Endothelial cell of umbilical vein (primary cell): ENCODE measurements around the gene MMP1. TPM values are rescaled to one million over a fixed set of nuclear protein-coding genes. Genes with fewer than 3 reads are reported as not detected.

ENCODE experiments used
- BruUV-seq: library from RNA; stranded (reverse); fragments of 400-500 nt; replicated peaks from 2 replicates; lab custom pipeline; 2021; lab: Mats Ljungman, UMichigan
- CTCF ChIA-PET: fragments of 300-600, 350-600 bp; sonication (Branson Sonifier 250); formaldehyde crosslinking; loops from one replicate; lab custom pipeline; 2021; ENCODE audit warnings: antibody characterized with exemption, inconsistent platforms; lab: Charles Lee
- POLR2A ChIA-PET: fragments of 300-600, 350-600 bp; sonication (Branson Sonifier 250); formaldehyde crosslinking; loops from one replicate; lab custom pipeline; 2021; ENCODE audit warnings: antibody characterized with exemption, inconsistent platforms; lab: Charles Lee
- DNase-seq: peaks from one replicate; pipeline ENCODE4 v3.0.0-alpha.2; 2011; ENCODE audit warnings: low read depth, low spot score
- FAIRE-seq: peaks from 2 replicates; lab custom pipeline; 2011; peaks lifted over from hg19 to GRCh38; lab: Jason Lieb, UNC
- H2AFZ ChIP-seq: 2 replicates; pipeline ENCODE4 v1.6.0; 2012; ENCODE audit warnings: low read depth, low read length, control low read depth, inconsistent platforms
- H3K27ac ChIP-seq: 2 replicates; pipeline ENCODE4 v1.5.1; 2011; ENCODE audit warnings: low read depth, mild to moderate bottlenecking, control low read depth, low read length, moderate library complexity; ENCODE audit not compliant: insufficient read depth
- H3K27me3 ChIP-seq, 2 experiments: 2 replicates each; pipeline versions ENCODE4 v1.6.0 to v1.6.1; 2011; ENCODE audit warnings: low read length in 2 of 2, mixed read lengths in 1 of 2; ENCODE audit not compliant: control insufficient read depth in 2 of 2, insufficient read depth in 2 of 2
- H3K36me3 ChIP-seq, 2 experiments: 2 replicates in 1 of 2; 3 replicates in 1 of 2; pipeline ENCODE4 v1.5.1; 2011; ENCODE audit warnings: low read length in 2 of 2, mild to moderate bottlenecking in 1 of 2, moderate library complexity in 1 of 2; ENCODE audit not compliant: control insufficient read depth in 2 of 2, insufficient read depth in 2 of 2; ENCODE audit errors: extremely low read depth in 1 of 2
- H3K4me1 ChIP-seq: 3 replicates; pipeline ENCODE4 v1.5.1; 2011; ENCODE audit warnings: mild to moderate bottlenecking, low read length; ENCODE audit not compliant: control insufficient read depth, insufficient read depth; ENCODE audit errors: extremely low read depth
- H3K4me2 ChIP-seq: 2 replicates; pipeline ENCODE4 v1.6.1; 2011; ENCODE audit warnings: low read length, control low read depth, mixed read lengths; ENCODE audit not compliant: insufficient read depth
- H3K4me3 ChIP-seq, 3 experiments: fragments of 200-600 bp in 1 of 3; sonication (generic), shearing (Covaris generic) in 1 of 3; replicated peaks in 1 of 3; 2 replicates each; pipeline ENCODE4 v1.5.1; 2011 to 2016; ENCODE audit warnings: control low read depth in 3 of 3, low read length in 3 of 3, mild to moderate bottlenecking in 2 of 3, inconsistent platforms in 1 of 3, low read depth in 1 of 3, moderate library complexity in 1 of 3; ENCODE audit not compliant: insufficient read depth in 1 of 3
- H3K79me2 ChIP-seq: 2 replicates; pipeline ENCODE4 v1.6.0; 2012; ENCODE audit warnings: low read length, inconsistent platforms; ENCODE audit not compliant: control insufficient read depth, insufficient read depth
- H3K9ac ChIP-seq: replicated peaks from 2 replicates; pipeline ENCODE3; 2011; ENCODE audit warnings: low read length, control low read depth; ENCODE audit not compliant: insufficient read depth; ENCODE audit errors: extremely low read depth
- H3K9me1 ChIP-seq: replicated peaks from 3 replicates; pipeline ENCODE4 v1.6.0; 2011; ENCODE audit warnings: mild to moderate bottlenecking, low read length; ENCODE audit not compliant: control insufficient read depth, insufficient read depth; ENCODE audit errors: extremely low read depth
- H3K9me3 ChIP-seq: replicated peaks from 2 replicates; pipeline ENCODE4 v1.5.1; 2012; ENCODE audit warnings: low read length, inconsistent platforms; ENCODE audit not compliant: control insufficient read depth, insufficient read depth
- H4K20me1 ChIP-seq: replicated peaks from 2 replicates; pipeline ENCODE3; 2011; ENCODE audit warnings: mild to moderate bottlenecking, low read length; ENCODE audit not compliant: control insufficient read depth, insufficient read depth; ENCODE audit errors: extremely low read depth
- EZH2 ChIP-seq: IDR thresholded peaks from 2 replicates; pipeline ENCODE4 v1.6.1; 2012; ENCODE audit warnings: borderline replicate concordance, low read depth, mild to moderate bottlenecking, moderate library complexity, low read length, inconsistent platforms; ENCODE audit not compliant: severe bottlenecking
- FOS ChIP-seq: IDR thresholded peaks from 2 replicates; pipeline ENCODE4 v1.6.1; 2011; ENCODE audit warnings: mild to moderate bottlenecking, low read length, moderate library complexity, borderline replicate concordance; ENCODE audit not compliant: insufficient read depth
- GATA2 ChIP-seq: IDR thresholded peaks from 2 replicates; pipeline ENCODE4 v1.7.0; 2011; ENCODE audit warnings: low read depth, mild to moderate bottlenecking, moderate library complexity, mixed read lengths, low read length; ENCODE audit not compliant: insufficient read length, insufficient read depth
- JUN ChIP-seq: IDR thresholded peaks from 2 replicates; pipeline ENCODE4 v1.6.1; 2011; ENCODE audit warnings: borderline replicate concordance, low read depth; ENCODE audit not compliant: insufficient read length, insufficient read depth
- MAX ChIP-seq: IDR thresholded peaks from 2 replicates; pipeline ENCODE4 v1.6.1; 2011; ENCODE audit not compliant: insufficient read depth, insufficient read length
- MYC ChIP-seq: IDR thresholded peaks from one replicate; pipeline ENCODE4 v1.6.1; 2011; ENCODE audit warnings: mild to moderate bottlenecking, low read depth, low read length
- POLR2A ChIP-seq: IDR thresholded peaks from 2 replicates; pipeline ENCODE4 v1.6.1; 2012; ENCODE audit warnings: low read depth, mild to moderate bottlenecking, control low read depth, low read length
- POLR2AphosphoS5 ChIP-seq: IDR thresholded peaks from 2 replicates; pipeline ENCODE4 v1.6.1; 2012; ENCODE audit warnings: low read depth, mild to moderate bottlenecking, control low read depth, low read length, moderate library complexity; ENCODE audit not compliant: insufficient read depth
- dilution Hi-C: fragments of 300-500 bp; cut with MboI; formaldehyde crosslinking; loops from one replicate; pipeline ENCODE4 v1.15.0; 2019; ENCODE audit warnings: low sequenced_read_pairs; ENCODE audit not compliant: extremely low pct_ligation_motif_present
- intact Hi-C: fragments of 100-400 bp; cut with micrococcal nuclease; formaldehyde crosslinking; loops from one replicate; pipeline ENCODE4 v1.10.0; 2022
- polyA plus RNA-seq, 4 experiments: library from polyadenylated mRNA; depleted of rRNA in 3 of 4; stranded (reverse) in 3 of 4; unstranded in 1 of 4; fragments of >200 nt; gene quantifications; 2 replicates each; pipeline versions ENCODE4 v1.2.1 to v1.2.3, GENCODE V29; 2011 to 2012; ENCODE audit warnings: missing spikeins in 1 of 4
- total RNA-seq: library from RNA; stranded (reverse); gene quantifications from 2 replicates; pipeline ENCODE4 v1.2.3, GENCODE V29; 2021
- TF ChIP-seq, protein P1 (sequence below), 2 donors: IDR thresholded peaks; 1 replicate in 1 of 2; 2 replicates in 1 of 2; pipeline ENCODE4 v1.5.1; 2011; ENCODE audit warnings: low read length in 2 of 2, mild to moderate bottlenecking in 2 of 2, moderate library complexity in 2 of 2, control low read depth in 1 of 2, inconsistent platforms in 1 of 2, low read depth in 1 of 2; ENCODE audit not compliant: insufficient read depth in 1 of 2; ENCODE audit errors: extremely low read depth in 1 of 2

MMP1 gene
- total and polyA plus RNA-seq, 2 donors (not counting 3 experiments of a cell fraction or from before 2014, with no cell fraction given) = 1.4 to 1,694 TPM

- no peak for TF ChIP-seq POLR2A
- TF ChIP-seq GATA2 = no peak
- no peak for TF ChIP-seq FOS
- TF ChIP-seq, protein P1, sequence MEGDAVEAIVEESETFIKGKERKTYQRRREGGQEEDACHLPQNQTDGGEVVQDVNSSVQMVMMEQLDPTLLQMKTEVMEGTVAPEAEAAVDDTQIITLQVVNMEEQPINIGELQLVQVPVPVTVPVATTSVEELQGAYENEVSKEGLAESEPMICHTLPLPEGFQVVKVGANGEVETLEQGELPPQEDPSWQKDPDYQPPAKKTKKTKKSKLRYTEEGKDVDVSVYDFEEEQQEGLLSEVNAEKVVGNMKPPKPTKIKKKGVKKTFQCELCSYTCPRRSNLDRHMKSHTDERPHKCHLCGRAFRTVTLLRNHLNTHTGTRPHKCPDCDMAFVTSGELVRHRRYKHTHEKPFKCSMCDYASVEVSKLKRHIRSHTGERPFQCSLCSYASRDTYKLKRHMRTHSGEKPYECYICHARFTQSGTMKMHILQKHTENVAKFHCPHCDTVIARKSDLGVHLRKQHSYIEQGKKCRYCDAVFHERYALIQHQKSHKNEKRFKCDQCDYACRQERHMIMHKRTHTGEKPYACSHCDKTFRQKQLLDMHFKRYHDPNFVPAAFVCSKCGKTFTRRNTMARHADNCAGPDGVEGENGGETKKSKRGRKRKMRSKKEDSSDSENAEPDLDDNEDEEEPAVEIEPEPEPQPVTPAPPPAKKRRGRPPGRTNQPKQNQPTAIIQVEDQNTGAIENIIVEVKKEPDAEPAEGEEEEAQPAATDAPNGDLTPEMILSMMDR (IDR thresholded peaks at IDR 0.05; ENCODE audit: extremely low read depth in 1 of 2, insufficient read depth in 1 of 2, low read depth in 1 of 2, low read length in 2 of 2) = peak; percentile 19 to 57
- Histone ChIP-seq H3K36me3 (no peaks in the 10 kb centered on the region), H3K79me2 (no peaks in the 10 kb centered on the region), H3K9me3 (no peaks in the 10 kb centered on the region), H3K27me3 (peaks cover 13 to 14% of the 10 kb centered on the region in 2 experiments), H3K27ac (no peak overlapping the region), H3K9ac (no peak overlapping the region), H3K4me3 (no peak overlapping the region), H2AFZ (peak overlapping the region; percentile 23), H3K4me1 (no peaks in the 10 kb centered on the region), H3K4me2 (no peak overlapping the region), H3K9me1 (no peaks in the 10 kb centered on the region), H4K20me1 (no peaks in the 10 kb centered on the region)
- no peak for FAIRE-seq
- CTCF ChIA-PET = interaction anchor here (1.0 to 1.3 kb wide), 3 partner anchors 11 to 141 kb away, joined by 3 read pairs; no protein-coding TSS in a partner anchor
- BruUV-seq = no TSS peak
- DNase-seq = peak; percentile 28
- intact Hi-C loops (loop anchor here (10.0 kb wide), 1 partner anchor 727 kb away; no protein-coding TSS in a partner anchor), dilution Hi-C loops (no loop called here)
- POLR2A ChIA-PET = no interaction called here
Observed at GRCh38 chr11:102807921-102808320, 10.0 kb upstream of the MMP1 start.

GRCh38 chr11:102806296-102806695, 8.3 kb upstream of the MMP1 start:
- BruUV-seq = no TSS peak
- peaks cover under 1% of the 10 kb centered on the region for H3K4me1 ChIP-seq
- dilution Hi-C loops = no loop called here
- no peak for FAIRE-seq
- no peak overlapping the region for H3K27ac ChIP-seq
- intact Hi-C loops = loop anchor here (10.0 kb wide), 1 partner anchor 729 kb away; no protein-coding TSS in a partner anchor
- ChIA-PET POLR2A (no interaction called here), CTCF (interaction anchor here (1.0 kb wide), 1 partner anchor 135 kb away, joined by 3 read pairs; no protein-coding TSS in a partner anchor)
- H3K4me2 ChIP-seq = no peak overlapping the region
- no peak overlapping the region for H3K9ac ChIP-seq
- no peaks in the 10 kb centered on the region for H3K9me1 ChIP-seq
- peaks cover 6 to 13% of the 10 kb centered on the region in 2 experiments for H3K27me3 ChIP-seq
- no peaks in the 10 kb centered on the region for H4K20me1 ChIP-seq
- TF ChIP-seq POLR2AphosphoS5 (no peak), MAX (no peak), MYC (no peak), EZH2 (no peak), GATA2 (no peak), FOS (no peak), POLR2A (no peak), JUN (no peak)
- TF ChIP-seq, protein P1 (IDR thresholded peaks at IDR 0.05; ENCODE audit: extremely low read depth in 1 of 2, insufficient read depth in 1 of 2, low read depth in 1 of 2, low read length in 2 of 2) = no peak
- no peaks in the 10 kb centered on the region for H3K36me3 ChIP-seq
- H3K4me3 ChIP-seq = no peak overlapping the region
- DNase-seq = no peak
- no peaks in the 10 kb centered on the region for H3K79me2 ChIP-seq
- no peaks in the 10 kb centered on the region for H3K9me3 ChIP-seq
- no peak overlapping the region for H2AFZ ChIP-seq
